OCI-LY7 (cell line): ENCODE data around the gene SLC35A1. TPM values are rescaled to one million over a fixed set of nuclear protein-coding genes. Genes with fewer than 3 reads are reported as not detected.
A peak's percentile ranks its signal among the peaks of the same experiment; 100 is the strongest.

Experiments
- BruUV-seq: library from RNA; stranded (reverse); fragments of 400-500 nt; replicated peaks from 2 replicates; lab custom pipeline; 2021; lab: Mats Ljungman, UMichigan
- CTCF ChIA-PET: fragments of 300-600 bp; sonication (Branson Sonifier 250); formaldehyde crosslinking; loops from one replicate; lab custom pipeline; 2022; ENCODE audit warnings: antibody characterized with exemption; ENCODE audit not compliant: unreplicated experiment; lab: Charles Lee
- POLR2A ChIA-PET: fragments of 300-600 bp; sonication (Branson Sonifier 250); formaldehyde crosslinking; loops from one replicate; lab custom pipeline; 2022; ENCODE audit warnings: antibody characterized with exemption; lab: Charles Lee
- DNase-seq: peaks from one replicate; pipeline ENCODE4 v3.0.0-alpha.2; 2015; ENCODE audit warnings: low spot score
- H2AFZ ChIP-seq: fragments of 200-600 bp; sonication (generic), shearing (Covaris generic); 2 replicates; pipeline ENCODE4 v1.6.1; 2014; ENCODE audit warnings: mild to moderate bottlenecking, antibody characterized with exemption, low read length, moderate library complexity
- H3K27ac ChIP-seq: fragments of 200-600 bp; sonication (generic); 2 replicates; pipeline ENCODE4 v1.5.1; 2014; ENCODE audit warnings: mixed run types, low read depth, mild to moderate bottlenecking, moderate library complexity, low read length, inconsistent platforms; ENCODE audit not compliant: poor library complexity, severe bottlenecking
- H3K36me3 ChIP-seq: fragments of 200-600 bp; sonication (generic); 2 replicates; pipeline ENCODE4 v1.6.1; 2014; ENCODE audit warnings: mild to moderate bottlenecking, antibody characterized with exemption, low read length, moderate library complexity, mixed read lengths; ENCODE audit not compliant: insufficient read depth
- H3K4me1 ChIP-seq: fragments of 200-600 bp; sonication (generic); 2 replicates; pipeline ENCODE4 v1.5.1; 2014; ENCODE audit warnings: mild to moderate bottlenecking, low read length; ENCODE audit not compliant: insufficient read depth, poor library complexity, severe bottlenecking
- H3K4me2 ChIP-seq: fragments of 200-600 bp; sonication (generic); 2 replicates; pipeline ENCODE4 v1.6.1; 2014; ENCODE audit warnings: mild to moderate bottlenecking, low read length
- H3K4me3 ChIP-seq: fragments of 200-600 bp; sonication (generic); 2 replicates; pipeline ENCODE4 v1.5.1; 2014; ENCODE audit warnings: mild to moderate bottlenecking, low read depth, low read length; ENCODE audit not compliant: poor library complexity, severe bottlenecking
- H3K79me2 ChIP-seq: fragments of 200-600 bp; sonication (generic); 2 replicates; pipeline ENCODE4 v1.6.1; 2016; ENCODE audit warnings: low read depth, mild to moderate bottlenecking, low read length, moderate library complexity, mixed read lengths; ENCODE audit not compliant: insufficient read depth
- H3K9me2 ChIP-seq: fragments of 200-600 bp; sonication (generic); 2 replicates; pipeline ENCODE4 v1.6.1; 2016; ENCODE audit warnings: mild to moderate bottlenecking, low read length, mixed read lengths; ENCODE audit not compliant: insufficient read depth
- H3K9me3 ChIP-seq: fragments of 200-600 bp; sonication (generic); 2 replicates; pipeline ENCODE4 v1.6.1; 2014; ENCODE audit warnings: mild to moderate bottlenecking, mixed run types, low read length, mixed read lengths
- H4K20me1 ChIP-seq: fragments of 200-600 bp; sonication (generic); 2 replicates; pipeline ENCODE4 v1.6.1; 2014; ENCODE audit warnings: mild to moderate bottlenecking, antibody characterized with exemption, low read length, moderate library complexity, mixed read lengths; ENCODE audit not compliant: insufficient read depth
- CTCF ChIP-seq: fragments of 200-600 bp; sonication (generic); conservative IDR thresholded peaks from 2 replicates; pipeline ENCODE4 v1.5.1; 2014; ENCODE audit warnings: mild to moderate bottlenecking, antibody characterized with exemption, low read length, moderate library complexity, mixed read lengths
- EZH2phosphoT487 ChIP-seq: fragments of 200-600 bp; sonication (generic); IDR thresholded peaks from 2 replicates; pipeline ENCODE4 v1.6.1; 2018; ENCODE audit warnings: low read depth, borderline replicate concordance, mild to moderate bottlenecking, mixed run types, antibody characterized with exemption, low read length, moderate library complexity, mixed read lengths
- intact Hi-C: fragments of 100-400 bp; cut with micrococcal nuclease; formaldehyde crosslinking; loops from one replicate; pipeline ENCODE4 v1.10.0; 2022; ENCODE audit not compliant: unreplicated experiment
- total RNA-seq, 2 experiments: library from RNA; depleted of rRNA in 1 of 2; stranded (reverse); fragments of >200 nt in 1 of 2; shearing (Covaris generic) in 1 of 2; gene quantifications; 2 replicates each; pipeline ENCODE4 v1.2.3, GENCODE V29; 2014 to 2022

SLC35A1 gene
- total RNA-seq, 2 experiments from 2014 or later, result 17.0 to 22.4 TPM

DNA sequence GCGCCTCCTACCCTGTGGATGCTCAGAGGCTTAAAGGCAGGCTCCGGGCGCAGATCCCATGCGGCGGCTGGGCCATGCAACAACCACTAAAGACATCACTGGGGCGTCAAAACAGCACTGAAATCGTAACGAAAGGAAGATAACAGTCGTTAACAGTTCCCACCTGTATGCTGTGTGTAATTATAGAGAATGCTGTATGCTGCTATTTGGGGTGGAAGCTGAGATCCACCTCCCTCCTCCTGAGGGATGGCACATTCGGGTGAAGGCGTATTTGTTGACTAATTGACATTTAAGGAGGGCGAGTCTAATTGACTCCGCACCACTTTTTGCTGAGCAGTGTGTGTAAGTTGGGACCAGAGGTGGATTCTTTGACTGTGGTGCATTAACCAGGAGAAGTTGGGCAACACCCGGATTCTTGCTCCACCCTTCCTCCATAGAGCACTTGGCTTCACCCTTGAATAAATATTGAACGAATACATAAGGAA lies 687 bp downstream of the SLC35A1 start:
- H3K4me3 ChIP-seq, result peak overlapping the region; percentile 74
- DNase-seq, result peak; percentile 73
- CTCF ChIA-PET, result no interaction called here
- BruUV-seq, result no TSS peak
- TF ChIP-seq EZH2phosphoT487 (no peak), CTCF (no peak)
- peak overlapping the region; percentile 81 for H3K4me2 ChIP-seq
- peaks cover 25% of the 10 kb centered on the region for H3K4me1 ChIP-seq
- no peaks in the 10 kb centered on the region for H3K9me2 ChIP-seq
- H2AFZ ChIP-seq, result peak overlapping the region; percentile 94
- intact Hi-C loops, result loop anchor here (2.0 to 5.0 kb wide), 4 partner anchors 65 to 694 kb away; partner anchors contain the start of genes CNR1 and ZNF292
- H3K9me3 ChIP-seq, result no peaks in the 10 kb centered on the region
- H3K79me2 ChIP-seq, result peaks cover 38% of the 10 kb centered on the region
- peaks cover 5% of the 10 kb centered on the region; the same call in 1 of the 2 replicates for H4K20me1 ChIP-seq
- H3K27ac ChIP-seq, result peak overlapping the region; percentile 35
- peaks cover 13% of the 10 kb centered on the region for H3K36me3 ChIP-seq
- POLR2A ChIA-PET, result no interaction called here

GRCh38 chr6:87481931-87482330 lies 9.2 kb downstream of the SLC35A1 start:
- no TSS peak for BruUV-seq
- H2AFZ ChIP-seq, result no peak overlapping the region
- CTCF ChIA-PET, result no interaction called here

More at GRCh38 chr6:87481931-87482330, 9.2 kb downstream of the SLC35A1 start:
- H3K27ac ChIP-seq, result no peak overlapping the region
- no peak overlapping the region for H3K4me2 ChIP-seq
- no peaks in the 10 kb centered on the region for H3K4me1 ChIP-seq
- H3K79me2 ChIP-seq, result 0 out of 2 replicates have a peak, but pooled peaks cover 6% of the 10 kb centered on the region
- POLR2A ChIA-PET, result interaction anchor here (0.6 kb wide), 2 partner anchors 13 to 38 kb away, joined by 3 to 5 read pairs; no protein-coding TSS in a partner anchor
- TF ChIP-seq EZH2phosphoT487, result no peak
- no peak for TF ChIP-seq CTCF
- H3K9me2 ChIP-seq, result no peaks in the 10 kb centered on the region
- DNase-seq, result no peak
- no peak overlapping the region for H3K4me3 ChIP-seq
- intact Hi-C loops, result no loop called here
- H4K20me1 ChIP-seq, result no peaks in the 10 kb centered on the region
- H3K36me3 ChIP-seq, result peaks cover 59% of the 10 kb centered on the region
- H3K9me3 ChIP-seq, result no peaks in the 10 kb centered on the region
